HepG2 (cell line): ENCODE data around the gene CCL23. TPM values are rescaled to one million over a fixed set of nuclear protein-coding genes. Genes with fewer than 3 reads are reported as not detected.

Source experiments
- EEA1 ChIP-seq: sonication (generic); formaldehyde crosslinking; IDR thresholded peaks from 2 replicates; pipeline ENCODE4 v1.5.1; 2020; ENCODE audit warnings: mild to moderate bottlenecking, missing genetic modification reagents, borderline replicate concordance
- HHEX ChIP-seq: IDR thresholded peaks from 2 replicates; pipeline ENCODE4 v1.6.1; 2016; ENCODE audit warnings: control low read depth
- HOXA5 ChIP-seq: sonication (generic); formaldehyde crosslinking; IDR thresholded peaks from 2 replicates; pipeline ENCODE4 v1.4.0; 2020; ENCODE audit warnings: missing genetic modification reagents
- IKZF5 ChIP-seq: IDR thresholded peaks from 2 replicates; pipeline ENCODE4 v1.6.1; 2018; ENCODE audit warnings: missing genetic modification reagents, mild to moderate bottlenecking, missing compliant biosample characterization
- KDM3A ChIP-seq: IDR thresholded peaks from 2 replicates; pipeline ENCODE4 v1.6.1; 2018; ENCODE audit warnings: low read depth, missing compliant biosample characterization
- MAX ChIP-seq: IDR thresholded peaks from 2 replicates; pipeline ENCODE4 v1.6.1; 2012; ENCODE audit warnings: inconsistent platforms
- MEIS1 ChIP-seq: sonication (generic); formaldehyde crosslinking; IDR thresholded peaks from 2 replicates; pipeline ENCODE4 v1.9.0; 2021; ENCODE audit warnings: mild to moderate bottlenecking, missing genetic modification reagents, moderate library complexity, borderline replicate concordance
- PCBP1 ChIP-seq: fragments of 200-400 bp; formaldehyde crosslinking; IDR thresholded peaks from 2 replicates; pipeline ENCODE4 v1.6.1; 2017; ENCODE audit warnings: mild to moderate bottlenecking, low read depth, low read length, borderline replicate concordance
- PITX1 ChIP-seq: sonication (generic); formaldehyde crosslinking; IDR thresholded peaks from 2 replicates; pipeline ENCODE4 v1.5.1; 2020; ENCODE audit warnings: mild to moderate bottlenecking, missing genetic modification reagents
- RCOR2 ChIP-seq: IDR thresholded peaks from 2 replicates; pipeline ENCODE4 v1.6.1; 2016; ENCODE audit warnings: missing biosample characterization, missing genetic modification reagents
- REL ChIP-seq: sonication (generic); formaldehyde crosslinking; conservative IDR thresholded peaks from 2 replicates; pipeline ENCODE4 v1.8.0; 2022; ENCODE audit warnings: mild to moderate bottlenecking, missing genetic modification reagents, moderate library complexity
- SOX5 ChIP-seq: IDR thresholded peaks from 2 replicates; pipeline ENCODE4 v1.6.1; 2016; ENCODE audit warnings: borderline replicate concordance
- STAG1 ChIP-seq: sonication (generic); formaldehyde crosslinking; IDR thresholded peaks from 2 replicates; pipeline ENCODE4 v1.4.0; 2020; ENCODE audit warnings: missing genetic modification reagents
- STAT6 ChIP-seq: sonication (generic); formaldehyde crosslinking; IDR thresholded peaks from 2 replicates; pipeline ENCODE4 v1.4.0; 2020; ENCODE audit warnings: missing genetic modification reagents, mild to moderate bottlenecking, borderline replicate concordance
- THAP7 ChIP-seq: sonication (generic); formaldehyde crosslinking; IDR thresholded peaks from 2 replicates; pipeline ENCODE4 v1.8.1; 2023; ENCODE audit warnings: mild to moderate bottlenecking, missing genetic modification reagents
- ZMYM2 ChIP-seq: sonication (generic); formaldehyde crosslinking; IDR thresholded peaks from 2 replicates; pipeline ENCODE4 v1.8.0; 2022; ENCODE audit warnings: mild to moderate bottlenecking, missing genetic modification reagents
- ZNF207 ChIP-seq: fragments of 450-650 bp; IDR thresholded peaks from 2 replicates; pipeline ENCODE4 v1.6.1; 2016; ENCODE audit warnings: antibody characterized with exemption, borderline replicate concordance
- ZNF256 ChIP-seq: sonication (generic); formaldehyde crosslinking; conservative IDR thresholded peaks from 2 replicates; pipeline ENCODE4 v1.4.0; 2020; ENCODE audit warnings: missing genetic modification reagents
- ZNF260 ChIP-seq: sonication (generic); formaldehyde crosslinking; IDR thresholded peaks from 2 replicates; pipeline ENCODE4 v1.4.0; 2020; ENCODE audit warnings: missing genetic modification reagents, low read depth, mild to moderate bottlenecking, borderline replicate concordance
- ZNF761 ChIP-seq: sonication (generic); formaldehyde crosslinking; conservative IDR thresholded peaks from 2 replicates; pipeline ENCODE4 v1.4.0; 2020; ENCODE audit warnings: mild to moderate bottlenecking, missing genetic modification reagents
- polyA plus RNA-seq, 8 experiments: library from polyadenylated mRNA; depleted of rRNA in 3 of 8; stranded (reverse) in 7 of 8; unstranded in 1 of 8; fragments of >200 nt; fragmentation: Illumina TruSeq in 4 of 8; extraction: Trizol in 4 of 8; gene quantifications; 2 replicates each; pipeline versions ENCODE4 v1.2.1 to v1.2.3, GENCODE V29; 2011 to 2016; ENCODE audit warnings: low read depth in 4 of 8, missing spikeins in 1 of 8, mixed read lengths in 1 of 8; ENCODE audit not compliant: insufficient read depth in 1 of 8
- total RNA-seq, 5 experiments: library from RNA; depleted of rRNA; stranded (reverse); fragments of >200 nt; fragmentation: Illumina TruSeq; extraction: Trizol; gene quantifications; 2 replicates each; pipeline ENCODE4 v1.2.3, GENCODE V29; 2016; ENCODE audit warnings: low read depth in 1 of 5
- TF ChIP-seq, protein P1 (sequence below), 2 experiments: sonication (generic) in 1 of 2; formaldehyde crosslinking in 1 of 2; IDR thresholded peaks; 2 replicates each; pipeline versions ENCODE4 v1.6.1 to v1.9.0; 2014 to 2022; ENCODE audit warnings: antibody characterized with exemption in 1 of 2, borderline replicate concordance in 1 of 2, inconsistent platforms in 1 of 2, low read depth in 1 of 2, missing genetic modification reagents in 1 of 2

CCL23 gene
- total and polyA plus RNA-seq, 2 of the 13 experiments (the other 11 are each of a cell fraction or from before 2014, with no cell fraction given): not detected

- TF ChIP-seq HOXA5 (CRISPR knock-in tag) (no peak), REL (CRISPR knock-in tag) (no peak), MEIS1 (CRISPR knock-in tag) (no peak), HHEX (0 out of 2 replicates have a peak, but pooled peaks have one; percentile 7), STAG1 (CRISPR knock-in tag) (no peak), THAP7 (CRISPR knock-in tag) (no peak), ZNF260 (CRISPR knock-in tag) (no peak), RCOR2 (CRISPR knock-in tag) (peak; percentile 64; the same call in 1 of the 2 replicates), KDM3A (CRISPR knock-in tag) (no peak), PCBP1 (no peak), EEA1 (no peak), ZNF207 (no peak), PITX1 (CRISPR knock-in tag) (0 out of 2 replicates have a peak, but pooled peaks have one; percentile 23), ZNF256 (CRISPR knock-in tag) (no peak), MAX (peak; percentile 45), STAT6 (no peak), ZNF761 (CRISPR knock-in tag) (no peak), IKZF5 (CRISPR knock-in tag) (no peak), ZMYM2 (CRISPR knock-in tag) (no peak), SOX5 (CRISPR knock-in tag) (peak; percentile 68; the same call in 1 of the 2 replicates)
- TF ChIP-seq, protein P1, sequence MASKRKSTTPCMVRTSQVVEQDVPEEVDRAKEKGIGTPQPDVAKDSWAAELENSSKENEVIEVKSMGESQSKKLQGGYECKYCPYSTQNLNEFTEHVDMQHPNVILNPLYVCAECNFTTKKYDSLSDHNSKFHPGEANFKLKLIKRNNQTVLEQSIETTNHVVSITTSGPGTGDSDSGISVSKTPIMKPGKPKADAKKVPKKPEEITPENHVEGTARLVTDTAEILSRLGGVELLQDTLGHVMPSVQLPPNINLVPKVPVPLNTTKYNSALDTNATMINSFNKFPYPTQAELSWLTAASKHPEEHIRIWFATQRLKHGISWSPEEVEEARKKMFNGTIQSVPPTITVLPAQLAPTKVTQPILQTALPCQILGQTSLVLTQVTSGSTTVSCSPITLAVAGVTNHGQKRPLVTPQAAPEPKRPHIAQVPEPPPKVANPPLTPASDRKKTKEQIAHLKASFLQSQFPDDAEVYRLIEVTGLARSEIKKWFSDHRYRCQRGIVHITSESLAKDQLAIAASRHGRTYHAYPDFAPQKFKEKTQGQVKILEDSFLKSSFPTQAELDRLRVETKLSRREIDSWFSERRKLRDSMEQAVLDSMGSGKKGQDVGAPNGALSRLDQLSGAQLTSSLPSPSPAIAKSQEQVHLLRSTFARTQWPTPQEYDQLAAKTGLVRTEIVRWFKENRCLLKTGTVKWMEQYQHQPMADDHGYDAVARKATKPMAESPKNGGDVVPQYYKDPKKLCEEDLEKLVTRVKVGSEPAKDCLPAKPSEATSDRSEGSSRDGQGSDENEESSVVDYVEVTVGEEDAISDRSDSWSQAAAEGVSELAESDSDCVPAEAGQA (IDR thresholded peaks at IDR 0.05; ENCODE audit: low read depth): no peak
- TF ChIP-seq, protein P1 (CRISPR knock-in tag; IDR thresholded peaks at IDR 0.05; ENCODE audit: borderline replicate concordance): no peak
Measured at GRCh38 chr17:36000732-36001109, 17.1 kb downstream of the CCL23 start (continued).
